ENCODE data around the gene MYO15A.
A peak's percentile ranks its signal among the peaks of the same experiment; 100 is the strongest.
"Not testable (repeated sequence)": the region's sequence is repeated elsewhere in the genome, so short reads cannot be mapped to it uniquely, and the experiment has no call there.

Gene MYO15A

GRCh38 chr17:18205861-18206260, 97.3 kb downstream of the MYO15A start:
- in situ Hi-C loops (cut with MboI; ENCODE audit: low sequenced_read_pairs, unreplicated experiment) = no loop called here
- no peak for TF ChIP-seq CTCF (IDR thresholded peaks at IDR 0.05; ENCODE audit: borderline replicate concordance, control extremely low read depth, extremely low read depth, insufficient read depth, missing control alignments)
- DNase-seq (ENCODE audit: low spot score) = no peak

- in situ Hi-C loops (cut with MboI; ENCODE audit: low sequenced_read_pairs, unreplicated experiment) = no loop called here
- TF ChIP-seq CTCF (IDR thresholded peaks at IDR 0.05; ENCODE audit: borderline replicate concordance, control extremely low read depth, extremely low read depth, insufficient read depth, missing control alignments) = no peak
- DNase-seq (ENCODE audit: low spot score) = no peak
Observed at GRCh38 chr17:18206962-18207361, 98.4 kb downstream of the MYO15A start.

GRCh38 chr17:18208092-18208491, 99.5 kb downstream of the MYO15A start:
- no peak for TF ChIP-seq CTCF (IDR thresholded peaks at IDR 0.05; ENCODE audit: borderline replicate concordance, control extremely low read depth, extremely low read depth, insufficient read depth, missing control alignments)
- no peak for DNase-seq (ENCODE audit: low spot score)
- in situ Hi-C loops (cut with MboI; ENCODE audit: low sequenced_read_pairs, unreplicated experiment) = no loop called here

GRCh38 chr17:18213666-18214270, 105.2 kb downstream of the MYO15A start:
- no peak for DNase-seq (ENCODE audit: low spot score)
- in situ Hi-C loops (cut with MboI; ENCODE audit: low sequenced_read_pairs, unreplicated experiment) = no loop called here
- no peak for TF ChIP-seq CTCF (IDR thresholded peaks at IDR 0.05; ENCODE audit: borderline replicate concordance, control extremely low read depth, extremely low read depth, insufficient read depth, missing control alignments)

GRCh38 chr17:18216906-18217305, 108.3 kb downstream of the MYO15A start:
- in situ Hi-C loops (cut with MboI; ENCODE audit: low sequenced_read_pairs, unreplicated experiment); DNase-seq (ENCODE audit: low spot score): not testable (repeated sequence)

- in situ Hi-C loops (cut with MboI; ENCODE audit: low sequenced_read_pairs, unreplicated experiment) = no loop called here
- TF ChIP-seq CTCF (IDR thresholded peaks at IDR 0.05; ENCODE audit: borderline replicate concordance, control extremely low read depth, extremely low read depth, insufficient read depth, missing control alignments) = peak; percentile 95
- DNase-seq (ENCODE audit: low spot score) = peak; percentile 90
Observed at GRCh38 chr17:18217412-18218015, 109.0 kb downstream of the MYO15A start.

- TF ChIP-seq CTCF (IDR thresholded peaks at IDR 0.05; ENCODE audit: borderline replicate concordance, control extremely low read depth, extremely low read depth, insufficient read depth, missing control alignments) = no peak
- no peak for DNase-seq (ENCODE audit: low spot score)
- in situ Hi-C loops (cut with MboI; ENCODE audit: low sequenced_read_pairs, unreplicated experiment) = no loop called here
Observed at GRCh38 chr17:18218756-18219415, 110.3 kb downstream of the MYO15A start.
